SJCRH30 (cell line): Measurements from ENCODE around the gene RBBP8. TPM values are rescaled to one million over a fixed set of nuclear protein-coding genes. Genes with fewer than 3 reads are reported as not detected.
"Not testable (repeated sequence)": the region's sequence is repeated elsewhere in the genome, so short reads cannot be mapped to it uniquely, and the experiment has no call there.

ENCODE experiments used
- DNase-seq, 2 experiments: peaks; one replicate each; pipeline ENCODE4 v3.0.0-alpha.2; 2015 to 2020
- H3K27ac ChIP-seq: fragments of 250-450 bp; sonication (Bioruptor Pico); 2 replicates; pipeline ENCODE4 v1.5.1; 2020; ENCODE audit warnings: mild to moderate bottlenecking, moderate library complexity
- H3K27me3 ChIP-seq: fragments of 250-450 bp; sonication (Bioruptor Pico); 2 replicates; pipeline ENCODE4 v1.5.1; 2020; ENCODE audit warnings: mild to moderate bottlenecking, moderate library complexity
- H3K36me3 ChIP-seq: fragments of 250-450 bp; sonication (Bioruptor Pico); 2 replicates; pipeline ENCODE4 v1.5.1; 2020; ENCODE audit warnings: mild to moderate bottlenecking, moderate library complexity
- H3K4me1 ChIP-seq: fragments of 250-450 bp; sonication (Bioruptor Pico); 2 replicates; pipeline ENCODE4 v1.5.1; 2020; ENCODE audit warnings: mild to moderate bottlenecking, moderate library complexity
- H3K4me3 ChIP-seq: fragments of 250-450 bp; sonication (Bioruptor Pico); 2 replicates; pipeline ENCODE4 v1.5.1; 2020; ENCODE audit warnings: mild to moderate bottlenecking, moderate library complexity
- H3K9me3 ChIP-seq: fragments of 250-450 bp; sonication (Bioruptor Pico); replicated peaks from 2 replicates; pipeline ENCODE4 v1.5.1; 2020; ENCODE audit warnings: mild to moderate bottlenecking, moderate library complexity
- total RNA-seq: library from RNA; depleted of rRNA; stranded (reverse); fragments of >200 nt; shearing (Covaris generic); gene quantifications from 2 replicates; pipeline ENCODE4 v1.2.3, GENCODE V29; 2014

Gene RBBP8
- total RNA-seq, 1 experiment from 2014 or later, result 40.9 TPM

GRCh38 chr18:22928339-22928738 lies 4.8 kb upstream of the RBBP8 start:
- no peaks in the 10 kb centered on the region for H3K9me3 ChIP-seq
- no peak overlapping the region for H3K4me3 ChIP-seq
- H3K27ac ChIP-seq, result no peak overlapping the region
- no peak for DNase-seq
- H3K36me3 ChIP-seq, result no peaks in the 10 kb centered on the region
- H3K4me1 ChIP-seq, result no peaks in the 10 kb centered on the region
- no peaks in the 10 kb centered on the region for H3K27me3 ChIP-seq

GRCh38 chr18:22930089-22930713 lies 2.9 kb upstream of the RBBP8 start:
- no peaks in the 10 kb centered on the region for H3K9me3 ChIP-seq
- no peak overlapping the region for H3K4me3 ChIP-seq
- no peak overlapping the region for H3K27ac ChIP-seq
- peak; percentile 60 to 75 for DNase-seq
- H3K36me3 ChIP-seq, result no peaks in the 10 kb centered on the region
- H3K4me1 ChIP-seq, result no peaks in the 10 kb centered on the region
- H3K27me3 ChIP-seq, result no peaks in the 10 kb centered on the region

GRCh38 chr18:22932885-22933205 lies 283 bp upstream of the RBBP8 start:
- Histone ChIP-seq H3K4me1 (no peaks in the 10 kb centered on the region), H3K27ac (peak overlapping the region; percentile 93), H3K9me3 (no peaks in the 10 kb centered on the region), H3K4me3 (peak overlapping the region; percentile 86), H3K36me3 (no peaks in the 10 kb centered on the region), H3K27me3 (no peaks in the 10 kb centered on the region)
- DNase-seq, result no peak

GRCh38 chr18:22933966-22934423 lies 867 bp downstream of the RBBP8 start:
- H3K36me3 ChIP-seq, result no peaks in the 10 kb centered on the region
- H3K27ac ChIP-seq, result peak overlapping the region; percentile 93
- H3K27me3 ChIP-seq, result no peaks in the 10 kb centered on the region
- H3K4me3 ChIP-seq, result peak overlapping the region; percentile 86
- no peak for DNase-seq
- H3K4me1 ChIP-seq, result no peaks in the 10 kb centered on the region
- no peaks in the 10 kb centered on the region for H3K9me3 ChIP-seq

GRCh38 chr18:22934789-22935188 lies 1.7 kb downstream of the RBBP8 start:
- DNase-seq, result no peak
- Histone ChIP-seq H3K4me1 (no peaks in the 10 kb centered on the region), H3K27ac (no peak overlapping the region), H3K27me3 (no peaks in the 10 kb centered on the region), H3K9me3 (no peaks in the 10 kb centered on the region), H3K4me3 (peak overlapping the region; percentile 86), H3K36me3 (no peaks in the 10 kb centered on the region)

GRCh38 chr18:22935431-22935830 lies 2.3 kb downstream of the RBBP8 start:
- H3K27ac ChIP-seq, result no peak overlapping the region
- no peaks in the 10 kb centered on the region for H3K4me1 ChIP-seq
- no peaks in the 10 kb centered on the region for H3K9me3 ChIP-seq
- no peaks in the 10 kb centered on the region for H3K27me3 ChIP-seq
- no peaks in the 10 kb centered on the region for H3K36me3 ChIP-seq
- peak in 1 of 2 experiments; percentile 2 for DNase-seq
- H3K4me3 ChIP-seq, result no peak overlapping the region

GRCh38 chr18:22936515-22936914 lies 3.4 kb downstream of the RBBP8 start:
- Histone ChIP-seq H3K36me3 (no peaks in the 10 kb centered on the region), H3K27ac (no peak overlapping the region), H3K27me3 (no peaks in the 10 kb centered on the region), H3K4me1 (no peaks in the 10 kb centered on the region), H3K9me3 (no peaks in the 10 kb centered on the region), H3K4me3 (no peak overlapping the region)
- DNase-seq, result no peak

- H3K4me1 ChIP-seq, result no peaks in the 10 kb centered on the region
- no peaks in the 10 kb centered on the region for H3K36me3 ChIP-seq
- H3K9me3 ChIP-seq, result no peaks in the 10 kb centered on the region
- no peaks in the 10 kb centered on the region for H3K27me3 ChIP-seq
- no peak overlapping the region for H3K4me3 ChIP-seq
- no peak for DNase-seq
- H3K27ac ChIP-seq, result no peak overlapping the region
Observed at GRCh38 chr18:22939649-22940048, 6.5 kb downstream of the RBBP8 start.

GRCh38 chr18:22943847-22944246 lies 10.7 kb downstream of the RBBP8 start:
- DNase-seq, result no peak
- H3K9me3 ChIP-seq, result no peaks in the 10 kb centered on the region
- H3K27ac ChIP-seq, result no peak overlapping the region
- H3K27me3 ChIP-seq, result no peaks in the 10 kb centered on the region
- H3K4me3 ChIP-seq, result no peak overlapping the region
- no peaks in the 10 kb centered on the region for H3K4me1 ChIP-seq
- no peaks in the 10 kb centered on the region; the same call in 1 of the 2 replicates for H3K36me3 ChIP-seq

- no peak overlapping the region for H3K4me3 ChIP-seq
- peaks cover 7% of the 10 kb centered on the region; the same call in 1 of the 2 replicates for H3K36me3 ChIP-seq
- DNase-seq, result no peak
- H3K27ac ChIP-seq, result no peak overlapping the region
- no peaks in the 10 kb centered on the region for H3K27me3 ChIP-seq
- H3K4me1 ChIP-seq, result no peaks in the 10 kb centered on the region
- H3K9me3 ChIP-seq, result no peaks in the 10 kb centered on the region
Observed at GRCh38 chr18:22946217-22946616, 13.1 kb downstream of the RBBP8 start.

GRCh38 chr18:22946846-22947245 lies 13.7 kb downstream of the RBBP8 start:
- no peaks in the 10 kb centered on the region for H3K4me1 ChIP-seq
- H3K4me3 ChIP-seq, result no peak overlapping the region
- H3K36me3 ChIP-seq, result peaks cover 7% of the 10 kb centered on the region; the same call in 1 of the 2 replicates
- no peak for DNase-seq
- no peaks in the 10 kb centered on the region for H3K9me3 ChIP-seq
- no peak overlapping the region for H3K27ac ChIP-seq
- H3K27me3 ChIP-seq, result no peaks in the 10 kb centered on the region

GRCh38 chr18:22951823-22952222 lies 18.7 kb downstream of the RBBP8 start:
- DNase-seq, result no peak
- no peak overlapping the region for H3K4me3 ChIP-seq
- no peaks in the 10 kb centered on the region for H3K9me3 ChIP-seq
- H3K27me3 ChIP-seq, result no peaks in the 10 kb centered on the region
- H3K4me1 ChIP-seq, result no peaks in the 10 kb centered on the region
- H3K27ac ChIP-seq, result no peak overlapping the region
- H3K36me3 ChIP-seq, result peaks cover 7% of the 10 kb centered on the region; the same call in 1 of the 2 replicates

- no peaks in the 10 kb centered on the region for H3K9me3 ChIP-seq
- H3K36me3 ChIP-seq, result peaks cover 7% of the 10 kb centered on the region; the same call in 1 of the 2 replicates
- H3K4me1 ChIP-seq, result no peaks in the 10 kb centered on the region
- no peak overlapping the region for H3K4me3 ChIP-seq
- no peak overlapping the region for H3K27ac ChIP-seq
- H3K27me3 ChIP-seq, result no peaks in the 10 kb centered on the region
- no peak for DNase-seq
Observed at GRCh38 chr18:22952525-22952924, 19.4 kb downstream of the RBBP8 start.

GRCh38 chr18:22953982-22954381 lies 20.9 kb downstream of the RBBP8 start:
- not testable (repeated sequence) for DNase-seq, H3K27ac ChIP-seq, H3K9me3 ChIP-seq, H3K36me3 ChIP-seq, H3K4me3 ChIP-seq, H3K4me1 ChIP-seq, H3K27me3 ChIP-seq

- Histone ChIP-seq H3K27me3 (no peaks in the 10 kb centered on the region), H3K4me3 (no peak overlapping the region), H3K27ac (no peak overlapping the region), H3K9me3 (no peaks in the 10 kb centered on the region), H3K36me3 (no peaks in the 10 kb centered on the region; the same call in 1 of the 2 replicates), H3K4me1 (no peaks in the 10 kb centered on the region)
- no peak for DNase-seq
Observed at GRCh38 chr18:22956226-22956625, 23.1 kb downstream of the RBBP8 start.

GRCh38 chr18:22961156-22961555 lies 28.0 kb downstream of the RBBP8 start:
- H3K27ac ChIP-seq, result no peak overlapping the region
- no peak overlapping the region for H3K4me3 ChIP-seq
- no peaks in the 10 kb centered on the region for H3K27me3 ChIP-seq
- no peaks in the 10 kb centered on the region for H3K36me3 ChIP-seq
- no peaks in the 10 kb centered on the region for H3K4me1 ChIP-seq
- no peak for DNase-seq
- H3K9me3 ChIP-seq, result no peaks in the 10 kb centered on the region
